ENCODE results near the gene OR12D3.

The OR12D3 gene

GRCh38 chr6:29336269-29336668 is 38.8 kb downstream of the OR12D3 start:
- H3K4me3 ChIP-seq (ENCODE audit: low read depth, low read length), result no peak overlapping the region
- no peak for TF ChIP-seq CTCF (IDR thresholded peaks at IDR 0.05; ENCODE audit: borderline replicate concordance, insufficient read depth, low read depth, low read length)

GRCh38 chr6:29332676-29333075 is 42.4 kb downstream of the OR12D3 start:
- TF ChIP-seq CTCF (IDR thresholded peaks at IDR 0.05; ENCODE audit: borderline replicate concordance, insufficient read depth, low read depth, low read length), result no peak
- H3K4me3 ChIP-seq (ENCODE audit: low read depth, low read length), result no peak overlapping the region

GRCh38 chr6:29325777-29326176 is 49.3 kb downstream of the OR12D3 start:
- H3K4me3 ChIP-seq (ENCODE audit: low read depth, low read length), result no peak overlapping the region
- TF ChIP-seq CTCF (IDR thresholded peaks at IDR 0.05; ENCODE audit: borderline replicate concordance, insufficient read depth, low read depth, low read length), result no peak

Measured in GM12875 (cell line).